ENCODE measurements around the gene GABRR1.

GRCh38 chr6:89139509-89140346 lies 77.4 kb downstream of the GABRR1 start:
- TF ChIP-seq CTCF (conservative IDR thresholded peaks at IDR 0.05; ENCODE audit: low read depth in 2 of 2) (no peak), EZH2 (IDR thresholded peaks at IDR 0.05; ENCODE audit: low read depth, unreplicated experiment) (no peak), POLR2AphosphoS5 (IDR thresholded peaks at IDR 0.05; ENCODE audit: low read depth) (no peak), CREB1 (CRISPR knock-in tag; IDR thresholded peaks at IDR 0.05; ENCODE audit: low read depth) (no peak), STAT1 (IDR thresholded peaks at IDR 0.05; ENCODE audit: unreplicated experiment) (no peak)
